K562 (cell line): Measurements from ENCODE around the gene SERPING1. TPM values are rescaled to one million over a fixed set of nuclear protein-coding genes. Genes with fewer than 3 reads are reported as not detected.

Source experiments
- ADNP ChIP-seq: fragments of 200-800 bp; sonication (Bioruptor generic); IDR thresholded peaks from 2 replicates; pipeline ENCODE4 v1.6.1; 2016; ENCODE audit warnings: missing genetic modification characterization, missing compliant biosample characterization
- ARID2 ChIP-seq: fragments of 450-650 bp; IDR thresholded peaks from 2 replicates; pipeline ENCODE4 v1.6.1; 2017; ENCODE audit warnings: antibody characterized with exemption, mild to moderate bottlenecking
- BCL6 ChIP-seq: fragments of 250-450 bp; sonication (Bioruptor Pico); IDR thresholded peaks from 2 replicates; pipeline ENCODE4 v1.4.0; 2020
- CBFA2T3 ChIP-seq: fragments of 450-650 bp; IDR thresholded peaks from 2 replicates; pipeline ENCODE4 v1.6.1; 2017
- CBX2 ChIP-seq: fragments of 200-600 bp; sonication (generic); IDR thresholded peaks from one replicate; pipeline ENCODE4 v1.6.1; 2012; ENCODE audit warnings: mild to moderate bottlenecking, low read length, inconsistent platforms; ENCODE audit not compliant: insufficient read depth, poor library complexity, severe bottlenecking
- CREB5 ChIP-seq: fragments of 250-450 bp; sonication (Bioruptor Pico); IDR thresholded peaks from 2 replicates; pipeline ENCODE4 v1.5.0; 2020; ENCODE audit warnings: mild to moderate bottlenecking
- GTF2A2 ChIP-seq: IDR thresholded peaks from 2 replicates; pipeline ENCODE4 v1.6.1; 2016; ENCODE audit warnings: mild to moderate bottlenecking, missing genetic modification characterization, missing compliant biosample characterization
- MAFF ChIP-seq: IDR thresholded peaks from 2 replicates; pipeline ENCODE4 v1.6.1; 2012; ENCODE audit warnings: low read length, improper control_type of control experiment
- MCM2 ChIP-seq: fragments of 450-650 bp; IDR thresholded peaks from 2 replicates; pipeline ENCODE4 v1.6.1; 2017; ENCODE audit warnings: low read depth, mild to moderate bottlenecking
- MNT ChIP-seq, 2 experiments: fragments of 450-650 bp; conservative IDR thresholded peaks; 2 replicates each; pipeline ENCODE4 v1.6.1; 2017; ENCODE audit warnings: mild to moderate bottlenecking in 2 of 2, moderate library complexity in 2 of 2
- MTA1 ChIP-seq: fragments of 450-650 bp; IDR thresholded peaks from 2 replicates; pipeline ENCODE4 v1.6.1; 2017; ENCODE audit warnings: borderline replicate concordance
- NRF1 ChIP-seq, 2 experiments: fragments of 450-650 bp; IDR thresholded peaks in 1 of 2; conservative IDR thresholded peaks in 1 of 2; 2 replicates each; pipeline ENCODE4 v1.6.1; 2014; ENCODE audit warnings: mild to moderate bottlenecking in 2 of 2
- PTBP1 ChIP-seq: fragments of 200-400 bp; formaldehyde crosslinking; IDR thresholded peaks from 2 replicates; pipeline ENCODE4 v1.6.1; 2017; ENCODE audit warnings: low read depth, low read length
- RNF219 ChIP-seq: fragments of 250-450 bp; sonication (Bioruptor Pico); IDR thresholded peaks from 2 replicates; pipeline ENCODE4 v1.5.0; 2022; ENCODE audit warnings: mild to moderate bottlenecking
- SMAD1 ChIP-seq: fragments of 150-350 bp; IDR thresholded peaks from 2 replicates; pipeline ENCODE4 v1.6.1; 2014; ENCODE audit warnings: low read length, low read depth; ENCODE audit not compliant: partially characterized antibody
- SRSF9 ChIP-seq: fragments of 200-400 bp; formaldehyde crosslinking; IDR thresholded peaks from 2 replicates; pipeline ENCODE4 v1.6.1; 2017; ENCODE audit warnings: low read depth, low read length, borderline replicate concordance
- TCF7 ChIP-seq: sonication (generic); IDR thresholded peaks from 2 replicates; pipeline ENCODE4 v1.6.1; 2016; ENCODE audit warnings: antibody characterized with exemption, borderline replicate concordance
- ZBTB11 ChIP-seq, 3 experiments: fragments of 200-800 bp in 1 of 3; fragments of 250-450 bp in 1 of 3; fragments of 450-650 bp in 1 of 3; sonication (Bioruptor Pico) in 1 of 3; sonication (Bioruptor generic) in 1 of 3; formaldehyde crosslinking in 1 of 3; IDR thresholded peaks; 2 replicates each; pipeline versions ENCODE4 v1.6.1 to v1.8.0; 2016 to 2022; ENCODE audit warnings: mild to moderate bottlenecking in 2 of 3, missing genetic modification characterization in 2 of 3, missing compliant biosample characterization in 1 of 3, moderate library complexity in 1 of 3
- ZNF12 ChIP-seq: sonication (generic); formaldehyde crosslinking; IDR thresholded peaks from 2 replicates; pipeline ENCODE4 v1.4.0; 2020; ENCODE audit warnings: mild to moderate bottlenecking, missing genetic modification reagents
- ZNF785 ChIP-seq: fragments of 250-450 bp; sonication (Bioruptor Pico); IDR thresholded peaks from 2 replicates; pipeline ENCODE4 v1.4.0; 2020; ENCODE audit warnings: mild to moderate bottlenecking
- polyA plus RNA-seq, 8 experiments: library from polyadenylated mRNA; depleted of rRNA in 4 of 8; stranded (reverse) in 5 of 8; unstranded in 3 of 8; fragments of >200 nt; fragmentation: Nextera tagmentation in 2 of 8; fragmentation: Illumina TruSeq in 1 of 8; extraction: Ambion mirVana in 2 of 8; extraction: Trizol in 1 of 8; gene quantifications; 2 replicates each; pipeline versions ENCODE4 v1.2.1 to v1.2.3, GENCODE V29; 2011 to 2014; ENCODE audit warnings: inconsistent platforms in 1 of 8, missing spikeins in 1 of 8
- total RNA-seq, 7 experiments: library from RNA; depleted of rRNA in 6 of 7; stranded (reverse); fragments of >200 nt in 6 of 7; fragmentation: Illumina TruSeq in 2 of 7; extraction: Trizol in 2 of 7; gene quantifications; 2 replicates each; pipeline versions ENCODE4 v1.2.1 to v1.2.3, GENCODE V29; 2011 to 2021; ENCODE audit warnings: low replicate concordance in 1 of 7

The SERPING1 gene
- total and polyA plus RNA-seq, 9 of the 15 experiments (the other 6 are each of a cell fraction or from before 2014, with no cell fraction given) = 0.10 to 1.00 (median 0.21) TPM; not detected in 2

GRCh38 chr11:57657194-57658022 is 59.9 kb downstream of the SERPING1 start, which contains the start of gene CLP1 (continued):
- TF ChIP-seq MNT (conservative IDR thresholded peaks at IDR 0.05) = peak; percentile 98 to 99
- peak; percentile 2; the same call in 1 of the 2 replicates for TF ChIP-seq MAFF
- TF ChIP-seq BCL6 (CRISPR knock-in tag) = no peak
- TF ChIP-seq SMAD1 = no peak
- peak in 1 of 3 experiments; percentile 91; a peak in 2 of 6 replicates for TF ChIP-seq ZBTB11 (CRISPR knock-in tag; IDR thresholded peaks at IDR 0.05)
- TF ChIP-seq GTF2A2 (tag) = no peak
- no peak for TF ChIP-seq SRSF9
- no peak for TF ChIP-seq MCM2
- no peak for TF ChIP-seq CREB5 (CRISPR knock-in tag)
- no peak for TF ChIP-seq RNF219 (CRISPR knock-in tag)
- no peak for TF ChIP-seq MTA1
- TF ChIP-seq ARID2 = no peak
- 0 out of 2 replicates have a peak, but pooled peaks have one; percentile 41 for TF ChIP-seq PTBP1
- TF ChIP-seq CBX2 = no peak
- TF ChIP-seq TCF7 = no peak
- TF ChIP-seq ZNF785 (CRISPR knock-in tag) = no peak
- TF ChIP-seq NRF1 (conservative IDR thresholded peaks at IDR 0.05 in 1 of 2, IDR thresholded peaks at IDR 0.05 in 1 of 2) = peak; percentile 93 to 94
- no peak for TF ChIP-seq CBFA2T3
- TF ChIP-seq ADNP (tag) = no peak
- no peak for TF ChIP-seq ZNF12 (CRISPR knock-in tag)
